D721Med (cell line): ENCODE results near the gene CACNA1B.

Source experiments
- DNase-seq: peaks from one replicate; pipeline ENCODE4 v3.0.0; 2011; ENCODE audit warnings: low spot score; ENCODE audit not compliant: insufficient read length
- FAIRE-seq: peaks from 2 replicates; lab custom pipeline; 2011; peaks lifted over from hg19 to GRCh38; lab: Jason Lieb, UNC
- CTCF ChIP-seq: IDR thresholded peaks from 2 replicates; pipeline ENCODE4 v1.5.1; 2012; ENCODE audit warnings: mild to moderate bottlenecking, control low read depth; ENCODE audit not compliant: insufficient read depth; ENCODE audit errors: missing control alignments

The CACNA1B gene

DNA sequence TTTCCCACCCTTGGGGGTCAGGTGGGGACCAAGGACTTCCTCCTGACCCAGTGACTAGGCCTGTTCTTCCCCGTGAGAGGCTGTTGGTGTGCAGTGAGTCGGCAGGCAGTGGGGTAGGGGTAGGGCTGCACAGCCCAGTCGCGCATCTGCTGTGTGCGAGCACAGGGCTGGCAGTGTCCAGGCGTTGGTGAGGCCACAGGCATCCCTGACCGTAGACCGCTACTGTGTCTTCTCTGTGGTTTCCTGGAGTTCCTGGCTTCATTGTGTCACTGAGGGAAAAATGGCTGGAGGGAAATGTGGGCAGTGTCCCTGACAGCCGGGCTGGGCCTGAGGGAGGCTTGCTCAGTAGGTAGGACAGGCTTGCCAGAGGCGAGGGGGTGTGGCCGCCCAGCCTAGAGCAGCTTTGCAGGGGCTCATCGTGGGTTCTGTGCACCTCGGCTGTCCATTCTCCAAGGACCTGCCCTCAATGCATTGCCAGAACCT lies 95.4 kb downstream of the CACNA1B start:
- no peak for FAIRE-seq
- DNase-seq = no peak
- no peak for TF ChIP-seq CTCF

DNA sequence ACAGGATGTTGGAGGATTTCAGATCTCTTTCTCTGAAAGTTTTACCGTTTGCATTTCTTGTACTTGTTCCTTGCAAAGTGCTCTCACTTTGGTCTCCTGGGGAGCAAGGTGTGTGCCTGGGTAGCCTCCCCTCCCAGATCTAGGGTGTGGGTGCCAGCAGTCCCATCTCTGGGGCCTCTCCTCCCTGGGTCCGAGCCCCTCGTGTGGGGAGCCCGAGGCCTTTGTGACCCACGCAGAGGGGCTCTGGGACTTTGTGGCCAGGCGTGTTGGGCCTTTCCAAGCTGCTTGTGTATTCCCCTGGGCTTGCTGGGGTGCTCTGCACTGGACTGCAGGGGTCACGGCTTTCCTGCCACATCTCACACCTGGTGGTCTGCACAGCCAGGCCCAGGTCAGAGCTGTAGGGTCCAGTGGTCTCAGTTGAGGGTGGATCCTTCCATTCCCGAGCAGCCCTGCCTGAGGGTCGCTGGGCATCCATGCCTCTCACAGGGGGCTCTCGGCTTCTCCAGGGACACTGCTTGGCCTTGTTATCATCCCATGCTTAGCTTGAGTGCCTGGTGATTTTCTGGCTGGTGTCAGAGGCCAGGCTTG lies 96.3 kb downstream of the CACNA1B start:
- no peak for DNase-seq
- FAIRE-seq = no peak
- TF ChIP-seq CTCF = no peak

- no peak for TF ChIP-seq CTCF
- FAIRE-seq (no peak), DNase-seq (no peak)
Observed at GRCh38 chr9:137974746-137975526, 97.4 kb downstream of the CACNA1B start.

- no peak for FAIRE-seq
- TF ChIP-seq CTCF = no peak
- DNase-seq = no peak
Observed at GRCh38 chr9:137975527-137975913, 97.9 kb downstream of the CACNA1B start.

DNA sequence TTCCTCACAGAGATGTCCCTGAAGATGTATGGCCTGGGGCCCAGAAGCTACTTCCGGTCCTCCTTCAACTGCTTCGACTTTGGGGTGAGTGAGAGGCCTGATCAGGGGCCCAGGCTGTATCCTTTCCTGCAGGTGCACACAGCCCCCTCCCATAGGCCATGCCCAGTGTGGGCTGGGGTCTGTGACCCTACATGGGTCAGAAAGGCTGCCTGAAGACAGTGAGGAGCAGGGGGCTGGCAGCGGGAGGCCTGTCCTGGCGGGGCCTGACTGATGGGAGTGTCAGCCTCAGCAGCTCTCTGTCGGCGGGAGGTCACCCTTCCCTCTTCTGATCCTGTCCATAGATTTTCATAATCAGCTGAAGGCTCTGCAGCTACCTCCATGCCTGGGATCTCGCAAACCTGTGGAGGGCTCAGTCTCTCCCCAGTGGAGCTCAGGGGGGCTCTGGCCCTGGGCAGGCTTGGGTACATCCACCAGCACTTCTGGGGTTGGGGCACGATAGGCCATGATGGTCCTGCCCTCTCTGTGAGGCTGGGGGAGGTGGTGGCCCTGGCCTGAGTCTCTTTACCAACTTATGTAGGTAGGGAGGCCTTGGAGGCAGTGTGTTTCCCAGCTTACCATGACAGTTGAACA lies 98.5 kb downstream of the CACNA1B start:
- TF ChIP-seq CTCF = no peak
- FAIRE-seq (no peak), DNase-seq (no peak)

- no peak for FAIRE-seq
- no peak for DNase-seq
- no peak for TF ChIP-seq CTCF
Observed at GRCh38 chr9:137977571-137978261, 100.1 kb downstream of the CACNA1B start.
